ENCODE results near the gene GEMIN7.
A peak's percentile ranks its signal among the peaks of the same experiment; 100 is the strongest.

The GEMIN7 gene

GRCh38 chr19:45130236-45130635 is 51.2 kb downstream of the GEMIN7 start:
- H3K9me3 ChIP-seq (replicated peaks; ENCODE audit: insufficient read depth, low read length) = no peaks in the 10 kb centered on the region
- no peak overlapping the region for H3K4me2 ChIP-seq (ENCODE audit: low read depth, low read length)
- H3F3A ChIP-seq (ENCODE audit: insufficient read depth, low read length) = peaks cover 3% of the 10 kb centered on the region; the same call in 1 of the 2 replicates
- H3K4me1 ChIP-seq (ENCODE audit: low read length) = peaks cover 21% of the 10 kb centered on the region
- H3K36me3 ChIP-seq (replicated peaks; ENCODE audit: insufficient read depth, low read length) = no peaks in the 10 kb centered on the region
- H3K4me3 ChIP-seq (ENCODE audit: low read length) = no peak overlapping the region
- H3K27ac ChIP-seq (ENCODE audit: low read length) = no peak overlapping the region
- no peaks in the 10 kb centered on the region for H4K20me1 ChIP-seq (ENCODE audit: insufficient read depth, low read length)
- no peaks in the 10 kb centered on the region for H3K27me3 ChIP-seq (replicated peaks; ENCODE audit: insufficient read depth, low read length)
- H3K9me2 ChIP-seq (replicated peaks; ENCODE audit: insufficient read depth, low read length) = no peaks in the 10 kb centered on the region
- TF ChIP-seq EZH2phosphoT487 (IDR thresholded peaks at IDR 0.05; ENCODE audit: low read length) = no peak
- TF ChIP-seq EZH2 (optimal IDR thresholded peaks at IDR 0.05; ENCODE audit: low read depth, low read length) = no peak
- TF ChIP-seq, protein P1, sequence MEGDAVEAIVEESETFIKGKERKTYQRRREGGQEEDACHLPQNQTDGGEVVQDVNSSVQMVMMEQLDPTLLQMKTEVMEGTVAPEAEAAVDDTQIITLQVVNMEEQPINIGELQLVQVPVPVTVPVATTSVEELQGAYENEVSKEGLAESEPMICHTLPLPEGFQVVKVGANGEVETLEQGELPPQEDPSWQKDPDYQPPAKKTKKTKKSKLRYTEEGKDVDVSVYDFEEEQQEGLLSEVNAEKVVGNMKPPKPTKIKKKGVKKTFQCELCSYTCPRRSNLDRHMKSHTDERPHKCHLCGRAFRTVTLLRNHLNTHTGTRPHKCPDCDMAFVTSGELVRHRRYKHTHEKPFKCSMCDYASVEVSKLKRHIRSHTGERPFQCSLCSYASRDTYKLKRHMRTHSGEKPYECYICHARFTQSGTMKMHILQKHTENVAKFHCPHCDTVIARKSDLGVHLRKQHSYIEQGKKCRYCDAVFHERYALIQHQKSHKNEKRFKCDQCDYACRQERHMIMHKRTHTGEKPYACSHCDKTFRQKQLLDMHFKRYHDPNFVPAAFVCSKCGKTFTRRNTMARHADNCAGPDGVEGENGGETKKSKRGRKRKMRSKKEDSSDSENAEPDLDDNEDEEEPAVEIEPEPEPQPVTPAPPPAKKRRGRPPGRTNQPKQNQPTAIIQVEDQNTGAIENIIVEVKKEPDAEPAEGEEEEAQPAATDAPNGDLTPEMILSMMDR (IDR thresholded peaks at IDR 0.05; ENCODE audit: low read length) = no peak
- no peak for DNase-seq
- H3K79me2 ChIP-seq (ENCODE audit: low read length) = peaks cover 97% of the 10 kb centered on the region
- H3K9ac ChIP-seq (ENCODE audit: low read length) = no peak overlapping the region
- no peak overlapping the region for H2AFZ ChIP-seq (ENCODE audit: low read length)

DNA sequence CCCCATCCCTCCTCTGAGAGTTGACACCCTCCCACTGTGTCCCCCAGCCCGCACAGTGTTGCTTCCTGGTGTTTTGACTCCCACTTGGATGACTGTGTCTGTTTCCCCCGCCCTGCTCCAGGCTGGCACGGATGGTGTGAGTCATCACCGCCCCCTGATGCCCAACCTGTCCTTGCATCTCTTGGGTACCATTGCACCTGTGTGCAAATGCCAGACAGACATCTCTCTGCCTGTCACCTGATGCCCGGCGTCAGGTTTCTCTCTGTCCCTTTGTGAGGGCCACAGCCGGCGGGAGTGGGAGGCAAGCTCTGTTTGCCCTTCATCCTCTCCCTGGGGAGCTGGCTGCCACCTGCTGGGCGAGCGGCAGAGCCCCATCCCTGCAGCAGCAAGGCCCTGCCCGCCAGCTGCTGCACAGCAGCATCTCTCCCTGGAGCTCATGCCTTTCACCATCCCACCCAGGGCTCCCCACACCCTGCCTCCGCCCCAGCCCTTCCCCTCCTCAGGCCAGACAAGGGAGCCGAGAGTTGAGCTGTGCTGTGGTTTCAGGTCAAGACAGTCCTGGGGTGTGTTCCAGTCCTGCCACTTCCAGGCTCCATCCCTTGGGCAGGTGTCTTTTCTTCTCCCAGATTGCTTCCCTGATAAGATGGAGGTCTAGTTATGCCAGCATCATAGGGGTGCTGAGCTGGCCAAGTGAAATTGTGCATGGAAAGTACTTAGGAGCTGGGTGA is 52.0 kb downstream of the GEMIN7 start:
- Histone ChIP-seq H3K4me1 (ENCODE audit: low read length) (peaks cover 25% of the 10 kb centered on the region), H2AFZ (ENCODE audit: low read length) (no peak overlapping the region), H3K9me3 (replicated peaks; ENCODE audit: insufficient read depth, low read length) (no peaks in the 10 kb centered on the region), H3K79me2 (ENCODE audit: low read length) (peaks cover 97% of the 10 kb centered on the region), H3K9ac (ENCODE audit: low read length) (no peak overlapping the region), H3K27me3 (replicated peaks; ENCODE audit: insufficient read depth, low read length) (no peaks in the 10 kb centered on the region), H3K9me2 (replicated peaks; ENCODE audit: insufficient read depth, low read length) (no peaks in the 10 kb centered on the region), H4K20me1 (ENCODE audit: insufficient read depth, low read length) (no peaks in the 10 kb centered on the region), H3K36me3 (replicated peaks; ENCODE audit: insufficient read depth, low read length) (no peaks in the 10 kb centered on the region), H3K4me3 (ENCODE audit: low read length) (no peak overlapping the region), H3F3A (ENCODE audit: insufficient read depth, low read length) (peaks cover 9% of the 10 kb centered on the region), H3K27ac (ENCODE audit: low read length) (no peak overlapping the region), H3K4me2 (ENCODE audit: low read depth, low read length) (no peak overlapping the region)
- peak; percentile 39 for DNase-seq
- TF ChIP-seq, protein P1 (IDR thresholded peaks at IDR 0.05; ENCODE audit: low read length) = peak; percentile 54
- no peak for TF ChIP-seq EZH2 (optimal IDR thresholded peaks at IDR 0.05; ENCODE audit: low read depth, low read length)

DNA sequence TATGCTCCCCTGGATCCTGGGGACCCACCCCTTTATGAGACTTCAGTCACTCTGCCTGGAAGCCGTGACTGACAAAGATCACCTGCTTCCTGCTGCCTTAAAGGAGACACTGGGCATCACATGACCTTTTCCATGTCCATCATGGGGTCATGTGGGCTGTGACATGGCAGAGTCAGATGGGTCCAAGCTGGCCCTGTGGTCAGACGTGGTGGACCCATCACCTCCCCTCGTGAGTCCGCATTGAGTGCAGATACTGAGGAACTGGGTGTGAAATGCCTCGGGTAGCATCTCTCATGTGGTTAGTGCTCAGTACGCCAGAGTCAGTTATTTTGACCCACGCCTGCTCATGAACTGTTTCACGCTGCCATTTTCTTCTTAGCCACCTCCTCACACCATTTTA is 54.6 kb downstream of the GEMIN7 start:
- no peaks in the 10 kb centered on the region for H3K36me3 ChIP-seq (replicated peaks; ENCODE audit: insufficient read depth, low read length)
- no peak overlapping the region for H3K4me2 ChIP-seq (ENCODE audit: low read depth, low read length)
- H3K4me1 ChIP-seq (ENCODE audit: low read length) = peaks cover 45% of the 10 kb centered on the region
- no peak overlapping the region for H2AFZ ChIP-seq (ENCODE audit: low read length)
- TF ChIP-seq, protein P1 (IDR thresholded peaks at IDR 0.05; ENCODE audit: low read length) = no peak
- no peak for TF ChIP-seq EZH2phosphoT487 (IDR thresholded peaks at IDR 0.05; ENCODE audit: low read length)
- no peak for TF ChIP-seq EZH2 (optimal IDR thresholded peaks at IDR 0.05; ENCODE audit: low read depth, low read length)
- no peaks in the 10 kb centered on the region for H4K20me1 ChIP-seq (ENCODE audit: insufficient read depth, low read length)
- no peaks in the 10 kb centered on the region for H3K27me3 ChIP-seq (replicated peaks; ENCODE audit: insufficient read depth, low read length)
- H3K4me3 ChIP-seq (ENCODE audit: low read length) = no peak overlapping the region
- H3K9me3 ChIP-seq (replicated peaks; ENCODE audit: insufficient read depth, low read length) = no peaks in the 10 kb centered on the region
- no peaks in the 10 kb centered on the region for H3K9me2 ChIP-seq (replicated peaks; ENCODE audit: insufficient read depth, low read length)
- peaks cover 31% of the 10 kb centered on the region for H3F3A ChIP-seq (ENCODE audit: insufficient read depth, low read length)
- H3K79me2 ChIP-seq (ENCODE audit: low read length) = peaks cover 88% of the 10 kb centered on the region
- no peak overlapping the region for H3K27ac ChIP-seq (ENCODE audit: low read length)
- DNase-seq = no peak
- H3K9ac ChIP-seq (ENCODE audit: low read length) = no peak overlapping the region

Measured in MM.1S (cell line).